ENCODE results near the gene EIF2B2.

EIF2B2 gene

GRCh38 chr14:74963178-74963704 is 39.5 kb upstream of the EIF2B2 start:
- no peak for TF ChIP-seq CTCF (conservative IDR thresholded peaks at IDR 0.05; ENCODE audit: low read depth, low read length)
- DNase-seq (ENCODE audit: low read depth): no peak
- H3K4me3 ChIP-seq (ENCODE audit: low read length): no peak overlapping the region

- no peak overlapping the region for H3K4me3 ChIP-seq (ENCODE audit: low read length)
- TF ChIP-seq CTCF (conservative IDR thresholded peaks at IDR 0.05; ENCODE audit: low read depth, low read length): no peak
- DNase-seq (ENCODE audit: low read depth): no peak
Observed at GRCh38 chr14:74963705-74964271, 38.9 kb upstream of the EIF2B2 start.

GRCh38 chr14:74964787-74965485 is 37.8 kb upstream of the EIF2B2 start:
- no peak for DNase-seq (ENCODE audit: low read depth)
- no peak for TF ChIP-seq CTCF (conservative IDR thresholded peaks at IDR 0.05; ENCODE audit: low read depth, low read length)
- no peak overlapping the region for H3K4me3 ChIP-seq (ENCODE audit: low read length)

- no peak overlapping the region for H3K4me3 ChIP-seq (ENCODE audit: low read length)
- DNase-seq (ENCODE audit: low read depth): no peak
- no peak for TF ChIP-seq CTCF (conservative IDR thresholded peaks at IDR 0.05; ENCODE audit: low read depth, low read length)
Observed at GRCh38 chr14:74965486-74966153, 37.1 kb upstream of the EIF2B2 start.

GRCh38 chr14:74968811-74969210 is 33.9 kb upstream of the EIF2B2 start:
- TF ChIP-seq CTCF (conservative IDR thresholded peaks at IDR 0.05; ENCODE audit: low read depth, low read length): no peak
- no peak for DNase-seq (ENCODE audit: low read depth)
- no peak overlapping the region for H3K4me3 ChIP-seq (ENCODE audit: low read length)

- TF ChIP-seq CTCF (conservative IDR thresholded peaks at IDR 0.05; ENCODE audit: low read depth, low read length): no peak
- H3K4me3 ChIP-seq (ENCODE audit: low read length): no peak overlapping the region
- no peak for DNase-seq (ENCODE audit: low read depth)
Observed at GRCh38 chr14:74973003-74973653, 29.6 kb upstream of the EIF2B2 start.
